GM12892 (cell line): ENCODE data around the gene CRTAC1.

Experiments
- POLR2A ChIP-seq: IDR thresholded peaks from 2 replicates; pipeline ENCODE4 v1.6.1; 2011; ENCODE audit warnings: low read depth, low read length, control low read depth
- POLR2AphosphoS5 ChIP-seq: IDR thresholded peaks from 2 replicates; pipeline ENCODE4 v1.6.1; 2011; ENCODE audit warnings: low read depth, low read length, control low read depth

- TF ChIP-seq POLR2AphosphoS5 (no peak), POLR2A (no peak)
Observed at GRCh38 chr10:97960269-97961056, 70.0 kb downstream of the CRTAC1 start.
